NCI-H2081 (cell line): ENCODE data around the gene GHSR.

Experiments
- DNase-seq, 2 experiments: peaks; one replicate each; lab custom pipeline; 2025; lab: John Stamatoyannopoulos, UW

The GHSR gene

GRCh38 chr3:172447611-172448579, at the start of gene GHSR:
Gene GHSR (minus strand): TSS chr3:172448456. CDS start chr3:172448413, 43 bp downstream.
- no peak for DNase-seq

GRCh38 chr3:172490198-172490669, 42.0 kb upstream of the GHSR start:
- DNase-seq: peak; percentile 72 to 73

GRCh38 chr3:172478116-172478515, 29.9 kb upstream of the GHSR start:
- no peak for DNase-seq

GRCh38 chr3:172476347-172476746, 28.1 kb upstream of the GHSR start:
- DNase-seq: no peak

GRCh38 chr3:172475703-172476102, 27.4 kb upstream of the GHSR start:
- no peak for DNase-seq

- no peak for DNase-seq
Observed at GRCh38 chr3:172471903-172472302, 23.6 kb upstream of the GHSR start.

GRCh38 chr3:172470588-172470987, 22.3 kb upstream of the GHSR start:
- no peak for DNase-seq

- DNase-seq: no peak
Observed at GRCh38 chr3:172467170-172467824, 19.0 kb upstream of the GHSR start.

- no peak for DNase-seq
Observed at GRCh38 chr3:172466553-172467130, 18.4 kb upstream of the GHSR start.

GRCh38 chr3:172465281-172465680, 17.0 kb upstream of the GHSR start:
- DNase-seq: no peak

- DNase-seq: no peak
Observed at GRCh38 chr3:172464306-172464705, 16.1 kb upstream of the GHSR start.

- DNase-seq: no peak
Observed at GRCh38 chr3:172461530-172462138, 13.4 kb upstream of the GHSR start.

- no peak for DNase-seq
Observed at GRCh38 chr3:172456404-172456803, 8.1 kb upstream of the GHSR start.

- no peak for DNase-seq
Observed at GRCh38 chr3:172454180-172454579, 5.9 kb upstream of the GHSR start.

- no peak for DNase-seq
Observed at GRCh38 chr3:172449466-172450149, 1.4 kb upstream of the GHSR start.

GRCh38 chr3:172448661-172449465, 607 bp upstream of the GHSR start:
- DNase-seq: no peak

GRCh38 chr3:172446198-172446597, 2.1 kb downstream of the GHSR start:
- DNase-seq: no peak

GRCh38 chr3:172444821-172445220, 3.4 kb downstream of the GHSR start:
- DNase-seq: no peak

- DNase-seq: no peak
Observed at GRCh38 chr3:172442606-172443005, 5.7 kb downstream of the GHSR start.

- DNase-seq: no peak
Observed at GRCh38 chr3:172441581-172441980, 6.7 kb downstream of the GHSR start.

GRCh38 chr3:172438186-172438585, 10.1 kb downstream of the GHSR start:
- DNase-seq: no peak
